Measurements from ENCODE around the gene PEX11B. TPM values are rescaled to one million over a fixed set of nuclear protein-coding genes. Genes with fewer than 3 reads are reported as not detected.
"Not testable (repeated sequence)": the region's sequence is repeated elsewhere in the genome, so short reads cannot be mapped to it uniquely, and the experiment has no call there.

Gene PEX11B
- total and polyA plus RNA-seq, 8 donors, result 31.9 to 53.1 (median 43.8) TPM

- no peak for DNase-seq
- intact Hi-C loops (cut with DNase I), result no loop called here
- ATAC-seq, result no peak
- H3K27me3 ChIP-seq, result no peaks in the 10 kb centered on the region
- H3K4me1 ChIP-seq, result peaks cover 19 to 57% of the 10 kb centered on the region in 2 donors
- peak overlapping the region in 1 of 2 donors; percentile 6 for H3K27ac ChIP-seq
- H3K9me3 ChIP-seq, result no peaks in the 10 kb centered on the region
- no peak for TF ChIP-seq CTCF (IDR thresholded peaks at IDR 0.05)
- H3K36me3 ChIP-seq, result peaks cover 0 to 23% of the 10 kb centered on the region in 2 donors
- H3K4me3 ChIP-seq, result no peak overlapping the region
Observed at GRCh38 chr1:145922266-145922665, 3.7 kb upstream of the PEX11B start.

- intact Hi-C loops (cut with DNase I); ATAC-seq; H3K9me3 ChIP-seq; H3K27me3 ChIP-seq; DNase-seq; H3K27ac ChIP-seq: not testable (repeated sequence)
- Histone ChIP-seq H3K4me1 (peaks cover 14 to 55% of the 10 kb centered on the region in 2 donors), H3K4me3 (peak overlapping the region in 1 of 2 donors; percentile 93), H3K36me3 (peaks cover 0 to 28% of the 10 kb centered on the region in 2 donors)
Observed at GRCh38 chr1:145920297-145920696, 1.8 kb upstream of the PEX11B start.

GRCh38 chr1:145918992-145919939 is 749 bp upstream of the PEX11B start:
- H3K36me3 ChIP-seq, result peaks cover 0 to 36% of the 10 kb centered on the region in 2 donors
- H3K4me3 ChIP-seq, result peak overlapping the region; percentile 85 to 93
- H3K9me3 ChIP-seq, result no peaks in the 10 kb centered on the region
- intact Hi-C loops (cut with DNase I), result no loop called here
- DNase-seq, result peak; percentile 29 to 95 (median 56)
- peaks cover 14 to 55% of the 10 kb centered on the region in 2 donors for H3K4me1 ChIP-seq
- no peak for TF ChIP-seq CTCF (IDR thresholded peaks at IDR 0.05)
- H3K27ac ChIP-seq, result peak overlapping the region; percentile 85 to 91
- peak; percentile 70 for ATAC-seq
- H3K27me3 ChIP-seq, result no peaks in the 10 kb centered on the region

- H3K9me3 ChIP-seq, result no peaks in the 10 kb centered on the region
- H3K4me3 ChIP-seq, result peak overlapping the region; percentile 85 to 93
- no peaks in the 10 kb centered on the region for H3K27me3 ChIP-seq
- no peak for DNase-seq
- no peak for ATAC-seq
- H3K27ac ChIP-seq, result peak overlapping the region in 1 of 2 donors; percentile 91
- H3K4me1 ChIP-seq, result peaks cover 14 to 45% of the 10 kb centered on the region in 2 donors
- intact Hi-C loops (cut with DNase I), result no loop called here
- TF ChIP-seq CTCF (IDR thresholded peaks at IDR 0.05), result no peak
- peaks cover 0 to 33% of the 10 kb centered on the region in 2 donors for H3K36me3 ChIP-seq
Observed at GRCh38 chr1:145917595-145917994, 922 bp downstream of the PEX11B start.

- Histone ChIP-seq H3K9me3 (no peaks in the 10 kb centered on the region), H3K27ac (no peak overlapping the region), H3K36me3 (peaks cover 0 to 37% of the 10 kb centered on the region in 2 donors), H3K4me1 (peaks cover 14 to 41% of the 10 kb centered on the region in 2 donors), H3K27me3 (no peaks in the 10 kb centered on the region), H3K4me3 (no peak overlapping the region)
- intact Hi-C loops (cut with DNase I), result no loop called here
- ATAC-seq, result no peak
- no peak for DNase-seq
- TF ChIP-seq CTCF (IDR thresholded peaks at IDR 0.05), result no peak
Observed at GRCh38 chr1:145916745-145917144, 1.8 kb downstream of the PEX11B start.

All from left lung (tissue), 10 donors.